Measurements from ENCODE around the gene SYDE1. TPM values are rescaled to one million over a fixed set of nuclear protein-coding genes. Genes with fewer than 3 reads are reported as not detected.

The SYDE1 gene
- total and polyA plus RNA-seq, 2 experiments from 2014 or later: 4.1 to 21.4 TPM

GRCh38 chr19:15115762-15116615 is 8.8 kb downstream of the SYDE1 start:
- peaks cover 32% of the 10 kb centered on the region for H3K36me3 ChIP-seq (ENCODE audit: insufficient read depth)
- H3K4me3 ChIP-seq: no peak overlapping the region
- ATAC-seq (no peak), DNase-seq (ENCODE audit: low spot score) (no peak)
- H3K4me2 ChIP-seq: no peak overlapping the region
- no peaks in the 10 kb centered on the region for H3K9me2 ChIP-seq (ENCODE audit: insufficient read depth)
- no peak overlapping the region for H2AFZ ChIP-seq
- H3K4me1 ChIP-seq (ENCODE audit: insufficient read depth): no peaks in the 10 kb centered on the region
- Mint-ChIP-seq H3K9me3 (no peaks in the 10 kb centered on the region; the same call in 2 of the 3 replicates), H3K4me3 (no peak overlapping the region), H3K27me3 (ENCODE audit: insufficient read depth, low read depth, poor library complexity) (peaks cover 10% of the 10 kb centered on the region), H3K27ac (no peak overlapping the region), H3K4me1 (no peaks in the 10 kb centered on the region; the same call in 2 of the 3 replicates), H3K36me3 (ENCODE audit: low read depth) (peaks cover 89% of the 10 kb centered on the region)
- no peaks in the 10 kb centered on the region for H3K79me2 ChIP-seq (replicated peaks; ENCODE audit: insufficient read depth)
- peaks cover 4% of the 10 kb centered on the region; the same call in 1 of the 2 replicates for H4K20me1 ChIP-seq (replicated peaks; ENCODE audit: insufficient read depth)
- H3K27ac ChIP-seq (ENCODE audit: low read depth): no peak overlapping the region
- peaks cover 6% of the 10 kb centered on the region; the same call in 1 of the 2 replicates for H3F3A ChIP-seq (replicated peaks; ENCODE audit: low read depth)
- no peaks in the 10 kb centered on the region for H3K27me3 ChIP-seq (ENCODE audit: insufficient read depth)
- TF ChIP-seq POLR2AphosphoS5 (IDR thresholded peaks at IDR 0.05; ENCODE audit: low read depth) (peak; percentile 34; the same call in 1 of the 2 replicates), NANOG (IDR thresholded peaks at IDR 0.05; ENCODE audit: borderline replicate concordance) (no peak)

DNA sequence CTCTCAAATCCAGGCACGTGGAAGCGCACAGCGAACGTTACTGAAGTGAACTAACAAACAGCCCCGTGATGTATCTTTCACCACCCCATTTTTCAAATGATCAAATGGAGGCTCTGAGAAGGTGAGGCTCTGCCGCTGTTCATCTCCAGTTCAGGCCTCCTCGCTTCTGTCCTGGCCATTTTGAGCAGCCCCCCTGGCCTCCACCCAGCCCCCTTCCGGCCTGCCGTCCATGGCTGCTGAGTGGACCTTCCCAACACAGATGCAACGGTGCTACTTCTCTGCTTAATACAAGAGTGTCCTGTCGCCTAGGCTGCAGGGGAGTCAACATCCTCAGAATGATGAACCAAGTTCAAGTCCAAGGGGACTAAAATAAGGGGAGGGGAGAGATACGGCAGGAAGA is 9.7 kb downstream of the SYDE1 start:
- Histone ChIP-seq H3K9me2 (ENCODE audit: insufficient read depth) (no peaks in the 10 kb centered on the region), H4K20me1 (replicated peaks; ENCODE audit: insufficient read depth) (peaks cover 4% of the 10 kb centered on the region; the same call in 1 of the 2 replicates), H3K4me2 (no peak overlapping the region), H3K4me1 (ENCODE audit: insufficient read depth) (no peaks in the 10 kb centered on the region), H3K27ac (ENCODE audit: low read depth) (no peak overlapping the region), H2AFZ (no peak overlapping the region), H3F3A (replicated peaks; ENCODE audit: low read depth) (peaks cover 6% of the 10 kb centered on the region; the same call in 1 of the 2 replicates), H3K79me2 (replicated peaks; ENCODE audit: insufficient read depth) (no peaks in the 10 kb centered on the region), H3K36me3 (ENCODE audit: insufficient read depth) (peaks cover 26% of the 10 kb centered on the region), H3K4me3 (no peak overlapping the region), H3K27me3 (ENCODE audit: insufficient read depth) (no peaks in the 10 kb centered on the region)
- no peak overlapping the region for H3K27ac Mint-ChIP-seq
- no peak for ATAC-seq
- no peaks in the 10 kb centered on the region; the same call in 2 of the 3 replicates for H3K4me1 Mint-ChIP-seq
- no peaks in the 10 kb centered on the region; the same call in 2 of the 3 replicates for H3K9me3 Mint-ChIP-seq
- no peak for DNase-seq (ENCODE audit: low spot score)
- no peak overlapping the region for H3K4me3 Mint-ChIP-seq
- H3K27me3 Mint-ChIP-seq (ENCODE audit: insufficient read depth, low read depth, poor library complexity): peaks cover 14% of the 10 kb centered on the region
- peaks cover 87% of the 10 kb centered on the region for H3K36me3 Mint-ChIP-seq (ENCODE audit: low read depth)
- TF ChIP-seq, protein P1, sequence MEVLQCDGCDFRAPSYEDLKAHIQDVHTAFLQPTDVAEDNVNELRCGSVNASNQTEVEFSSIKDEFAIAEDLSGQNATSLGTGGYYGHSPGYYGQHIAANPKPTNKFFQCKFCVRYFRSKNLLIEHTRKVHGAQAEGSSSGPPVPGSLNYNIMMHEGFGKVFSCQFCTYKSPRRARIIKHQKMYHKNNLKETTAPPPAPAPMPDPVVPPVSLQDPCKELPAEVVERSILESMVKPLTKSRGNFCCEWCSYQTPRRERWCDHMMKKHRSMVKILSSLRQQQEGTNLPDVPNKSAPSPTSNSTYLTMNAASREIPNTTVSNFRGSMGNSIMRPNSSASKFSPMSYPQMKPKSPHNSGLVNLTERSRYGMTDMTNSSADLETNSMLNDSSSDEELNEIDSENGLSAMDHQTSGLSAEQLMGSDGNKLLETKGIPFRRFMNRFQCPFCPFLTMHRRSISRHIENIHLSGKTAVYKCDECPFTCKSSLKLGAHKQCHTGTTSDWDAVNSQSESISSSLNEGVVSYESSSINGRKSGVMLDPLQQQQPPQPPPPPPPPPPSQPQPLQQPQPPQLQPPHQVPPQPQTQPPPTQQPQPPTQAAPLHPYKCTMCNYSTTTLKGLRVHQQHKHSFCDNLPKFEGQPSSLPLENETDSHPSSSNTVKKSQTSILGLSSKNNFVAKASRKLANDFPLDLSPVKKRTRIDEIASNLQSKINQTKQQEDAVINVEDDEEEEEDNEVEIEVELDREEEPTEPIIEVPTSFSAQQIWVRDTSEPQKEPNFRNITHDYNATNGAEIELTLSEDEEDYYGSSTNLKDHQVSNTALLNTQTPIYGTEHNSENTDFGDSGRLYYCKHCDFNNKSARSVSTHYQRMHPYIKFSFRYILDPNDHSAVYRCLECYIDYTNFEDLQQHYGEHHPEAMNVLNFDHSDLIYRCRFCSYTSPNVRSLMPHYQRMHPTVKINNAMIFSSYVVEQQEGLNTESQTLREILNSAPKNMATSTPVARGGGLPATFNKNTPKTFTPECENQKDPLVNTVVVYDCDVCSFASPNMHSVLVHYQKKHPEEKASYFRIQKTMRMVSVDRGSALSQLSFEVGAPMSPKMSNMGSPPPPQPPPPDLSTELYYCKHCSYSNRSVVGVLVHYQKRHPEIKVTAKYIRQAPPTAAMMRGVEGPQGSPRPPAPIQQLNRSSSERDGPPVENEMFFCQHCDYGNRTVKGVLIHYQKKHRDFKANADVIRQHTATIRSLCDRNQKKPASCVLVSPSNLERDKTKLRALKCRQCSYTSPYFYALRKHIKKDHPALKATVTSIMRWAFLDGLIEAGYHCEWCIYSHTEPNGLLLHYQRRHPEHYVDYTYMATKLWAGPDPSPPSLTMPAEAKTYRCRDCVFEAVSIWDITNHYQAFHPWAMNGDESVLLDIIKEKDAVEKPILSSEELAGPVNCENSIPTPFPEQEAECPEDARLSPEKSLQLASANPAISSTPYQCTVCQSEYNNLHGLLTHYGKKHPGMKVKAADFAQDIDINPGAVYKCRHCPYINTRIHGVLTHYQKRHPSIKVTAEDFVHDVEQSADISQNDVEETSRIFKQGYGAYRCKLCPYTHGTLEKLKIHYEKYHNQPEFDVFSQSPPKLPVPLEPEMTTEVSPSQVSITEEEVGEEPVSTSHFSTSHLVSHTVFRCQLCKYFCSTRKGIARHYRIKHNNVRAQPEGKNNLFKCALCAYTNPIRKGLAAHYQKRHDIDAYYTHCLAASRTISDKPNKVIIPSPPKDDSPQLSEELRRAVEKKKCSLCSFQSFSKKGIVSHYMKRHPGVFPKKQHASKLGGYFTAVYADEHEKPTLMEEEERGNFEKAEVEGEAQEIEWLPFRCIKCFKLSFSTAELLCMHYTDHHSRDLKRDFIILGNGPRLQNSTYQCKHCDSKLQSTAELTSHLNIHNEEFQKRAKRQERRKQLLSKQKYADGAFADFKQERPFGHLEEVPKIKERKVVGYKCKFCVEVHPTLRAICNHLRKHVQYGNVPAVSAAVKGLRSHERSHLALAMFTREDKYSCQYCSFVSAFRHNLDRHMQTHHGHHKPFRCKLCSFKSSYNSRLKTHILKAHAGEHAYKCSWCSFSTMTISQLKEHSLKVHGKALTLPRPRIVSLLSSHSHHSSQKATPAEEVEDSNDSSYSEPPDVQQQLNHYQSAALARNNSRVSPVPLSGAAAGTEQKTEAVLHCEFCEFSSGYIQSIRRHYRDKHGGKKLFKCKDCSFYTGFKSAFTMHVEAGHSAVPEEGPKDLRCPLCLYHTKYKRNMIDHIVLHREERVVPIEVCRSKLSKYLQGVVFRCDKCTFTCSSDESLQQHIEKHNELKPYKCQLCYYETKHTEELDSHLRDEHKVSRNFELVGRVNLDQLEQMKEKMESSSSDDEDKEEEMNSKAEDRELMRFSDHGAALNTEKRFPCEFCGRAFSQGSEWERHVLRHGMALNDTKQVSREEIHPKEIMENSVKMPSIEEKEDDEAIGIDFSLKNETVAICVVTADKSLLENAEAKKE (CRISPR knock-in tag; IDR thresholded peaks at IDR 0.05): no peak
- no peak for TF ChIP-seq ZNF114 (CRISPR knock-in tag; IDR thresholded peaks at IDR 0.05)
- no peak for TF ChIP-seq EZH2 (IDR thresholded peaks at IDR 0.05; ENCODE audit: low read depth, unreplicated experiment)
- TF ChIP-seq ETS1 (IDR thresholded peaks at IDR 0.05): no peak
- TF ChIP-seq NANOG (IDR thresholded peaks at IDR 0.05; ENCODE audit: borderline replicate concordance): no peak
- no peak for TF ChIP-seq JUNB (IDR thresholded peaks at IDR 0.05; ENCODE audit: unreplicated experiment)
- TF ChIP-seq REST (IDR thresholded peaks at IDR 0.05; ENCODE audit: unreplicated experiment): no peak
